Gastroesophageal sphincter (tissue), 4 donors: ENCODE results near the gene PPFIA3. TPM values are rescaled to one million over a fixed set of nuclear protein-coding genes. Genes with fewer than 3 reads are reported as not detected.
"Not testable (repeated sequence)": the region's sequence is repeated elsewhere in the genome, so short reads cannot be mapped to it uniquely, and the experiment has no call there.

Experiments used
- ATAC-seq: fragments of 150-250 bp; one replicate; pipeline ENCODE4 v1.9.1; 2016; ENCODE audit warnings: mild to moderate bottlenecking, moderate library complexity
- H3K27ac ChIP-seq, 4 donors: fragments of 200-600 bp; sonication (generic) in 3 of 4; 1 replicate in 3 of 4; 2 replicates in 1 of 4; pipeline ENCODE4 v1.5.1; 2016 to 2019
- H3K27me3 ChIP-seq: fragments of 200-600 bp; sonication (generic); one replicate; pipeline ENCODE4 v1.5.1; 2019
- H3K36me3 ChIP-seq, 2 donors: fragments of 200-600 bp; sonication (generic); one replicate each; pipeline ENCODE4 v1.5.1; 2019; ENCODE audit warnings: control low read depth in 1 of 2
- H3K4me1 ChIP-seq, 3 donors: fragments of 200-600 bp; sonication (generic); 1 replicate in 2 of 3; 2 replicates in 1 of 3; pipeline ENCODE4 v1.5.1; 2016 to 2019; ENCODE audit warnings: control low read depth in 2 of 3
- H3K4me3 ChIP-seq, 2 donors: fragments of 200-600 bp; sonication (generic); one replicate each; pipeline ENCODE4 v1.5.1; 2019; ENCODE audit warnings: mild to moderate bottlenecking in 1 of 2, moderate library complexity in 1 of 2
- H3K9me3 ChIP-seq, 3 donors: fragments of 200-600 bp; sonication (generic); one replicate each; pipeline ENCODE4 v1.5.1; 2017 to 2019; ENCODE audit warnings: control low read depth in 2 of 3
- CTCF ChIP-seq, 4 experiments: fragments of 200-600 bp in 2 of 4; fragments of 450-650 bp in 2 of 4; sonication (generic) in 1 of 4; IDR thresholded peaks; one replicate each; pipeline ENCODE4 v1.5.1; 2017 to 2019; ENCODE audit warnings: antibody characterized with exemption in 4 of 4, mild to moderate bottlenecking in 2 of 4, moderate library complexity in 2 of 4
- EP300 ChIP-seq: sonication (generic); formaldehyde crosslinking; IDR thresholded peaks from one replicate; pipeline ENCODE4 v1.6.1; 2017; ENCODE audit warnings: antibody characterized with exemption, mild to moderate bottlenecking
- POLR2A ChIP-seq, 2 donors: fragments of 450-650 bp; IDR thresholded peaks; one replicate each; pipeline ENCODE4 v1.6.1; 2017; ENCODE audit warnings: antibody characterized with exemption in 2 of 2, mild to moderate bottlenecking in 2 of 2, moderate library complexity in 1 of 2
- POLR2AphosphoS5 ChIP-seq: sonication (generic); formaldehyde crosslinking; IDR thresholded peaks from one replicate; pipeline ENCODE4 v1.6.1; 2017; ENCODE audit warnings: antibody characterized with exemption
- WGBS, 2 donors: methylation state at CpG; one replicate each; pipeline ENCODE4 v1.1.5; 2018; ENCODE audit warnings: low coverage in 1 of 2; 5-methylcytosine and 5-hydroxymethylcytosine counted together
- total RNA-seq, 4 donors: library from RNA; depleted of rRNA; stranded (reverse); fragments of >200 nt; gene quantifications; one replicate each; pipeline ENCODE4 v1.1.0, GENCODE V29; 2016

PPFIA3 gene
- total RNA-seq, 4 donors from 2014 or later: 3.6 to 7.6 (median 5.0) TPM

GRCh38 chr19:49117677-49118564 lies 1.4 kb upstream of the PPFIA3 start:
- no peak for ATAC-seq
- TF ChIP-seq CTCF (IDR thresholded peaks at IDR 0.05) (no peak), POLR2AphosphoS5 (no peak), POLR2A (IDR thresholded peaks at IDR 0.05) (no peak), EP300 (no peak)
- Histone ChIP-seq H3K36me3 (no peaks in the 10 kb centered on the region), H3K27me3 (no peaks in the 10 kb centered on the region), H3K9me3 (no peaks in the 10 kb centered on the region), H3K27ac (peak overlapping the region; percentile 73 to 99 (median 95)), H3K4me3 (peak overlapping the region; percentile 51 to 75), H3K4me1 (peaks cover 4 to 56% (median 23%) of the 10 kb centered on the region in 3 donors)
- 26 to 60% methylated on average over 1 to 8 of the region's 26 CpGs for WGBS, 2 donors

- Histone ChIP-seq H3K36me3 (no peaks in the 10 kb centered on the region), H3K4me1 (peaks cover 4 to 47% (median 21%) of the 10 kb centered on the region in 3 donors), H3K27ac (peak within 1 kb of the TSS; percentile 73 to 99 (median 95)), H3K4me3 (peak within 1 kb of the TSS; percentile 51 to 75), H3K27me3 (no peaks in the 10 kb centered on the region), H3K9me3 (no peaks in the 10 kb centered on the region)
- TF ChIP-seq POLR2AphosphoS5: peak; percentile 49
- peak in 2 of 4 experiments; percentile 31 to 51 for TF ChIP-seq CTCF (IDR thresholded peaks at IDR 0.05)
- peak in 1 of 2 donors; percentile 46 for TF ChIP-seq POLR2A (IDR thresholded peaks at IDR 0.05)
- TF ChIP-seq EP300: no peak
- peak; percentile 90 for ATAC-seq
- 0% methylated on average over 16 of the region's 85 CpGs; no CpG with 5 or more reads in 1 of the 2 donors for WGBS, 2 donors
These were observed 556 bp upstream of the PPFIA3 start, which contains the start of gene C19orf73 for GRCh38 chr19:49118565-49119410. Gene C19orf73, minus strand, starts transcription at chr19:49119143. Its CDS starts 121 bp downstream, at chr19:49119022.

GRCh38 chr19:49120325-49120683 lies 960 bp downstream of the PPFIA3 start:
- Histone ChIP-seq H3K4me3 (peak overlapping the region in 1 of 2 donors; percentile 75), H3K27me3 (no peaks in the 10 kb centered on the region), H3K27ac (peak overlapping the region in 1 of 4 donors; percentile 92), H3K4me1 (peaks cover 4 to 36% (median 20%) of the 10 kb centered on the region in 3 donors), H3K36me3 (no peaks in the 10 kb centered on the region), H3K9me3 (no peaks in the 10 kb centered on the region)
- TF ChIP-seq POLR2A (IDR thresholded peaks at IDR 0.05) (no peak), POLR2AphosphoS5 (no peak), CTCF (IDR thresholded peaks at IDR 0.05) (no peak), EP300 (no peak)
- WGBS, 2 donors: 28% methylated on average over 6 of the region's 16 CpGs; no CpG with 5 or more reads in 1 of the 2 donors
- no peak for ATAC-seq

GRCh38 chr19:49120868-49121267 lies 1.5 kb downstream of the PPFIA3 start:
- H3K27ac ChIP-seq: no peak overlapping the region
- H3K4me3 ChIP-seq: no peak overlapping the region
- ATAC-seq: no peak
- no peaks in the 10 kb centered on the region for H3K9me3 ChIP-seq
- no peak for TF ChIP-seq EP300
- no peak for TF ChIP-seq POLR2AphosphoS5
- no peak for TF ChIP-seq CTCF (IDR thresholded peaks at IDR 0.05)
- no peak for TF ChIP-seq POLR2A (IDR thresholded peaks at IDR 0.05)
- H3K36me3 ChIP-seq: no peaks in the 10 kb centered on the region
- H3K4me1 ChIP-seq: peaks cover 4 to 33% (median 20%) of the 10 kb centered on the region in 3 donors
- 80 to 89% methylated on average over 2 of the region's 2 CpGs for WGBS, 2 donors
- no peaks in the 10 kb centered on the region for H3K27me3 ChIP-seq

- not testable (repeated sequence) for H3K27me3 ChIP-seq, H3K9me3 ChIP-seq, ATAC-seq, H3K4me3 ChIP-seq, H3K27ac ChIP-seq, H3K36me3 ChIP-seq
- H3K4me1 ChIP-seq: peaks cover 4 to 33% (median 20%) of the 10 kb centered on the region in 3 donors
- WGBS, 2 donors: 71 to 90% methylated on average over 4 to 10 of the region's 10 CpGs
These were observed 2.5 kb downstream of the PPFIA3 start for GRCh38 chr19:49121841-49122240.

- not testable (repeated sequence) for H3K27me3 ChIP-seq, H3K36me3 ChIP-seq, H3K4me3 ChIP-seq, H3K27ac ChIP-seq, H3K9me3 ChIP-seq, ATAC-seq
- H3K4me1 ChIP-seq: peaks cover 4 to 29% (median 17%) of the 10 kb centered on the region in 3 donors
- WGBS, 2 donors: 83 to 100% methylated on average over 1 to 8 of the region's 11 CpGs
These were observed 3.9 kb downstream of the PPFIA3 start for GRCh38 chr19:49123285-49123684.
